PC-3 (cell line): ENCODE measurements around the gene ADAMTSL3. TPM values are rescaled to one million over a fixed set of nuclear protein-coding genes. Genes with fewer than 3 reads are reported as not detected.

Source experiments
- ATAC-seq: fragments of 200-7000 bp; cut with Tn5 transposase; 2 replicates; pipeline ENCODE4 v1.9.1; 2020; ENCODE audit warnings: mild to moderate bottlenecking, moderate library complexity
- BruUV-seq: library from RNA; stranded (reverse); fragments of 400-500 nt; replicated peaks from 2 replicates; lab custom pipeline; 2021; lab: Mats Ljungman, UMichigan
- CTCF ChIA-PET: fragments of 300-600 bp; sonication (Branson Sonifier 250); formaldehyde crosslinking; loops from one replicate; lab custom pipeline; 2022; ENCODE audit warnings: antibody characterized with exemption; lab: Charles Lee
- POLR2A ChIA-PET: fragments of 300-600 bp; sonication (Branson Sonifier 250); formaldehyde crosslinking; loops from one replicate; lab custom pipeline; 2022; ENCODE audit warnings: antibody characterized with exemption; ENCODE audit not compliant: unreplicated experiment; lab: Charles Lee
- DNase-seq: peaks from one replicate; pipeline ENCODE4 v3.0.0-alpha.2; 2015
- H2AFZ ChIP-seq: fragments of 300-600 bp; sonication (generic); 2 replicates; pipeline ENCODE4 v1.6.0; 2016; ENCODE audit warnings: antibody characterized with exemption, low read length
- H3F3A ChIP-seq: fragments of 300-600 bp; sonication (generic); one replicate; pipeline ENCODE4 v1.6.0; 2017; ENCODE audit warnings: antibody characterized with exemption, low read length, control low read depth, mild to moderate bottlenecking; ENCODE audit not compliant: unreplicated experiment
- H3K27ac ChIP-seq: fragments of 300-600 bp; sonication (generic); 2 replicates; pipeline ENCODE4 v1.5.1; 2016; ENCODE audit warnings: mild to moderate bottlenecking, low read length
- H3K27me3 ChIP-seq: fragments of 300-600 bp; sonication (generic); 2 replicates; pipeline ENCODE4 v1.6.1; 2016; ENCODE audit warnings: low read length, mixed read lengths
- H3K36me3 ChIP-seq: fragments of 300-600 bp; sonication (generic); 2 replicates; pipeline ENCODE4 v1.6.1; 2016; ENCODE audit warnings: low read depth, mixed run types, low read length, mixed read lengths
- H3K4me1 ChIP-seq: fragments of 300-600 bp; sonication (generic); 2 replicates; pipeline ENCODE4 v1.5.1; 2016; ENCODE audit warnings: low read length; ENCODE audit not compliant: insufficient read depth
- H3K4me2 ChIP-seq: fragments of 300-600 bp; sonication (generic); 2 replicates; pipeline ENCODE4 v1.6.0; 2016; ENCODE audit warnings: low read length
- H3K4me3 ChIP-seq: fragments of 300-600 bp; sonication (generic); 2 replicates; pipeline ENCODE4 v1.5.1; 2016; ENCODE audit warnings: mild to moderate bottlenecking, low read length, mixed read lengths
- H3K79me2 ChIP-seq: fragments of 300-600 bp; sonication (generic); 2 replicates; pipeline ENCODE4 v1.6.1; 2017; ENCODE audit warnings: low read length, mixed read lengths
- H3K9ac ChIP-seq: fragments of 300-600 bp; sonication (generic); 2 replicates; pipeline ENCODE4 v1.6.0; 2016; ENCODE audit warnings: mild to moderate bottlenecking, low read length
- H3K9me2 ChIP-seq: fragments of 300-600 bp; sonication (generic); replicated peaks from 2 replicates; pipeline ENCODE4 v1.6.1; 2016; ENCODE audit warnings: mixed run types, low read length, mixed read lengths
- H3K9me3 ChIP-seq: fragments of 300-600 bp; sonication (generic); 2 replicates; pipeline ENCODE4 v1.6.1; 2016; ENCODE audit warnings: low read length, mixed read lengths
- H4K20me1 ChIP-seq: fragments of 300-600 bp; sonication (generic); 2 replicates; pipeline ENCODE4 v1.6.1; 2016; ENCODE audit warnings: low read length, mixed read lengths
- CTCF ChIP-seq: fragments of 300-600 bp; sonication (generic); conservative IDR thresholded peaks from 2 replicates; pipeline ENCODE4 v1.5.1; 2017; ENCODE audit warnings: antibody characterized with exemption, low read depth, mild to moderate bottlenecking, low read length
- EZH2 ChIP-seq: fragments of 300-600 bp; sonication (generic); IDR thresholded peaks from one replicate; pipeline ENCODE4 v1.6.1; 2017; ENCODE audit warnings: antibody characterized with exemption, mild to moderate bottlenecking, low read length; ENCODE audit not compliant: unreplicated experiment
- EZH2phosphoT487 ChIP-seq: fragments of 300-600 bp; sonication (generic); IDR thresholded peaks from 2 replicates; pipeline ENCODE4 v1.6.1; 2018; ENCODE audit warnings: mild to moderate bottlenecking, antibody characterized with exemption, low read length, borderline replicate concordance
- intact Hi-C: fragments of 100-400 bp; cut with micrococcal nuclease; formaldehyde crosslinking; loops from 2 replicates; pipeline ENCODE4 v1.9.0; 2023
- total RNA-seq: library from RNA; depleted of rRNA; stranded (reverse); fragments of >200 nt; gene quantifications from 2 replicates; pipeline ENCODE4 v1.2.3, GENCODE V29; 2014

Gene ADAMTSL3
- total RNA-seq, 1 experiment from 2014 or later, result 7.9 TPM

- BruUV-seq, result no TSS peak
- no peak for TF ChIP-seq EZH2
- no peak for TF ChIP-seq CTCF
- TF ChIP-seq EZH2phosphoT487, result no peak
- Histone ChIP-seq H4K20me1 (no peaks in the 10 kb centered on the region), H3F3A (no peaks in the 10 kb centered on the region), H2AFZ (no peak overlapping the region), H3K79me2 (no peaks in the 10 kb centered on the region), H3K9me3 (no peaks in the 10 kb centered on the region), H3K9me2 (no peaks in the 10 kb centered on the region), H3K4me3 (no peak overlapping the region), H3K27me3 (no peaks in the 10 kb centered on the region), H3K36me3 (no peaks in the 10 kb centered on the region), H3K4me1 (peaks cover 43% of the 10 kb centered on the region), H3K4me2 (no peak overlapping the region), H3K27ac (no peak overlapping the region), H3K9ac (no peak overlapping the region)
- intact Hi-C loops, result no loop called here
- ChIA-PET CTCF (no interaction called here), POLR2A (no interaction called here)
- ATAC-seq (no peak), DNase-seq (no peak)
These were observed 199.3 kb downstream of the ADAMTSL3 start for GRCh38 chr15:83853232-83853631.

GRCh38 chr15:83854321-83854720, 200.4 kb downstream of the ADAMTSL3 start:
- H3F3A ChIP-seq, result no peaks in the 10 kb centered on the region
- H3K4me1 ChIP-seq, result peaks cover 41% of the 10 kb centered on the region
- ChIA-PET CTCF (no interaction called here), POLR2A (no interaction called here)
- H3K27ac ChIP-seq, result peak overlapping the region; percentile 53
- TF ChIP-seq EZH2phosphoT487 (no peak), EZH2 (no peak), CTCF (no peak)
- H3K27me3 ChIP-seq, result no peaks in the 10 kb centered on the region
- H3K9ac ChIP-seq, result no peak overlapping the region
- H3K36me3 ChIP-seq, result no peaks in the 10 kb centered on the region
- H2AFZ ChIP-seq, result no peak overlapping the region
- no peaks in the 10 kb centered on the region for H3K9me2 ChIP-seq
- no peaks in the 10 kb centered on the region for H3K79me2 ChIP-seq
- DNase-seq (peak; percentile 81), ATAC-seq (peak; percentile 16; the same call in 1 of the 2 replicates)
- intact Hi-C loops, result no loop called here
- H3K4me2 ChIP-seq, result peak overlapping the region; percentile 5; the same call in 1 of the 2 replicates
- no peak overlapping the region for H3K4me3 ChIP-seq
- H3K9me3 ChIP-seq, result no peaks in the 10 kb centered on the region
- no peaks in the 10 kb centered on the region for H4K20me1 ChIP-seq
- BruUV-seq, result no TSS peak

- peaks cover 38% of the 10 kb centered on the region for H3K4me1 ChIP-seq
- peak; percentile 24 for DNase-seq
- no TSS peak for BruUV-seq
- no peak for TF ChIP-seq EZH2phosphoT487
- TF ChIP-seq EZH2, result no peak
- TF ChIP-seq CTCF, result no peak
- H3K27ac ChIP-seq, result peak overlapping the region; percentile 53
- intact Hi-C loops, result no loop called here
- peak overlapping the region; percentile 15; the same call in 1 of the 2 replicates for H3K4me2 ChIP-seq
- peak overlapping the region; percentile 18; the same call in 1 of the 2 replicates for H3K9ac ChIP-seq
- no peaks in the 10 kb centered on the region for H3K27me3 ChIP-seq
- no peak overlapping the region for H2AFZ ChIP-seq
- no peaks in the 10 kb centered on the region for H4K20me1 ChIP-seq
- no peaks in the 10 kb centered on the region for H3K9me3 ChIP-seq
- no peaks in the 10 kb centered on the region for H3K79me2 ChIP-seq
- no peaks in the 10 kb centered on the region for H3K36me3 ChIP-seq
- POLR2A ChIA-PET, result no interaction called here
- H3K4me3 ChIP-seq, result no peak overlapping the region
- peak; percentile 42 for ATAC-seq
- no peaks in the 10 kb centered on the region for H3F3A ChIP-seq
- H3K9me2 ChIP-seq, result no peaks in the 10 kb centered on the region
- CTCF ChIA-PET, result no interaction called here
These were observed 201.2 kb downstream of the ADAMTSL3 start for GRCh38 chr15:83854950-83855707.
